OCI-LY1 (cell line): ENCODE data around the gene CTNNA3.

Source experiments
- H2AFZ ChIP-seq: fragments of 200-600 bp; sonication (generic), shearing (Covaris generic); 2 replicates; pipeline ENCODE4 v1.6.0; 2014; ENCODE audit warnings: antibody characterized with exemption, mild to moderate bottlenecking, low read length
- H3F3A ChIP-seq: fragments of 200-600 bp; sonication (generic), shearing (Covaris generic); 2 replicates; pipeline ENCODE4 v1.6.0; 2014; ENCODE audit warnings: mild to moderate bottlenecking, antibody characterized with exemption, low read length, moderate library complexity; ENCODE audit not compliant: insufficient read depth
- H3K27ac ChIP-seq: fragments of 200-600 bp; sonication (generic); 2 replicates; pipeline ENCODE4 v1.5.1; 2014; ENCODE audit warnings: low read length, mixed run types, mild to moderate bottlenecking, low read depth; ENCODE audit not compliant: poor library complexity, severe bottlenecking
- H3K27me3 ChIP-seq: fragments of 200-600 bp; sonication (generic); 2 replicates; pipeline ENCODE4 v1.6.0; 2014; ENCODE audit warnings: antibody characterized with exemption, mild to moderate bottlenecking, low read length, moderate library complexity; ENCODE audit not compliant: insufficient read depth
- H3K36me3 ChIP-seq: fragments of 200-600 bp; sonication (generic); 2 replicates; pipeline ENCODE4 v1.6.1; 2014; ENCODE audit warnings: mild to moderate bottlenecking, antibody characterized with exemption, low read length, moderate library complexity, mixed read lengths; ENCODE audit not compliant: insufficient read depth
- H3K4me1 ChIP-seq: fragments of 200-600 bp; sonication (generic); 2 replicates; pipeline ENCODE4 v1.5.1; 2014; ENCODE audit warnings: mild to moderate bottlenecking, low read length, moderate library complexity; ENCODE audit not compliant: insufficient read depth, severe bottlenecking
- H3K4me2 ChIP-seq: fragments of 200-600 bp; sonication (generic), shearing (Covaris generic); 2 replicates; pipeline ENCODE4 v1.6.1; 2014; ENCODE audit warnings: low read length
- H3K4me3 ChIP-seq: fragments of 200-600 bp; sonication (generic); 2 replicates; pipeline ENCODE4 v1.5.1; 2014; ENCODE audit warnings: low read length, low read depth, mild to moderate bottlenecking, mixed read lengths; ENCODE audit not compliant: poor library complexity, severe bottlenecking
- H3K79me2 ChIP-seq: fragments of 200-600 bp; shearing (Covaris generic); 2 replicates; pipeline ENCODE4 v1.6.1; 2016; ENCODE audit warnings: mixed run types, low read length, mixed read lengths; ENCODE audit not compliant: insufficient read depth
- H3K9ac ChIP-seq: fragments of 200-600 bp; sonication (generic), shearing (Covaris generic); 2 replicates; pipeline ENCODE4 v1.6.1; 2014; ENCODE audit warnings: mild to moderate bottlenecking, low read length, mixed read lengths
- H3K9me2 ChIP-seq: fragments of 200-600 bp; sonication (generic), shearing (Covaris generic); 2 replicates; pipeline ENCODE4 v1.6.1; 2014; ENCODE audit warnings: low read depth, mild to moderate bottlenecking, low read length, mixed read lengths
- H3K9me3 ChIP-seq: fragments of 200-600 bp; shearing (Covaris generic); 2 replicates; pipeline ENCODE4 v1.6.1; 2014; ENCODE audit warnings: low read length, mixed read lengths
- H4K20me1 ChIP-seq: fragments of 200-600 bp; sonication (generic), shearing (Covaris generic); 2 replicates; pipeline ENCODE4 v1.6.0; 2016; ENCODE audit warnings: mild to moderate bottlenecking, low read length; ENCODE audit not compliant: insufficient read depth
- CTCF ChIP-seq: fragments of 200-600 bp; sonication (generic), shearing (Covaris generic); IDR thresholded peaks from 2 replicates; pipeline ENCODE4 v1.5.1; 2017; ENCODE audit warnings: mild to moderate bottlenecking, antibody characterized with exemption, low read length, moderate library complexity, mixed read lengths
- EZH2 ChIP-seq: fragments of 200-600 bp; sonication (generic), shearing (Covaris generic); IDR thresholded peaks from 2 replicates; pipeline ENCODE4 v1.8.0; 2017; ENCODE audit warnings: borderline replicate concordance, mixed run types, mild to moderate bottlenecking, antibody characterized with exemption, low read length, moderate library complexity, mixed read lengths

Gene CTNNA3

GRCh38 chr10:67676208-67676825, 19.7 kb downstream of the CTNNA3 start:
- no peak for TF ChIP-seq CTCF
- no peak for TF ChIP-seq EZH2
- Histone ChIP-seq H3F3A (no peaks in the 10 kb centered on the region), H3K79me2 (no peaks in the 10 kb centered on the region), H3K27ac (no peak overlapping the region), H3K27me3 (no peaks in the 10 kb centered on the region), H4K20me1 (no peaks in the 10 kb centered on the region), H3K36me3 (no peaks in the 10 kb centered on the region), H3K9me2 (no peaks in the 10 kb centered on the region), H3K9me3 (no peaks in the 10 kb centered on the region), H3K9ac (no peak overlapping the region), H3K4me2 (no peak overlapping the region), H3K4me3 (no peak overlapping the region), H2AFZ (no peak overlapping the region), H3K4me1 (no peaks in the 10 kb centered on the region)

GRCh38 chr10:67670401-67670800, 25.6 kb downstream of the CTNNA3 start:
- H2AFZ ChIP-seq = no peak overlapping the region
- no peaks in the 10 kb centered on the region for H3K4me1 ChIP-seq
- no peaks in the 10 kb centered on the region for H4K20me1 ChIP-seq
- no peak overlapping the region for H3K4me3 ChIP-seq
- TF ChIP-seq CTCF (no peak), EZH2 (no peak)
- H3K9ac ChIP-seq = no peak overlapping the region
- H3K79me2 ChIP-seq = no peaks in the 10 kb centered on the region
- no peak overlapping the region for H3K27ac ChIP-seq
- H3K9me3 ChIP-seq = no peaks in the 10 kb centered on the region
- H3K27me3 ChIP-seq = no peaks in the 10 kb centered on the region
- no peaks in the 10 kb centered on the region for H3K36me3 ChIP-seq
- no peaks in the 10 kb centered on the region for H3F3A ChIP-seq
- no peak overlapping the region for H3K4me2 ChIP-seq
- no peaks in the 10 kb centered on the region for H3K9me2 ChIP-seq

GRCh38 chr10:67669978-67670377, 26.0 kb downstream of the CTNNA3 start:
- Histone ChIP-seq H3K27me3 (no peaks in the 10 kb centered on the region), H4K20me1 (no peaks in the 10 kb centered on the region), H3K27ac (no peak overlapping the region), H3F3A (no peaks in the 10 kb centered on the region), H3K4me2 (no peak overlapping the region), H3K4me3 (no peak overlapping the region), H3K9me3 (no peaks in the 10 kb centered on the region), H3K4me1 (no peaks in the 10 kb centered on the region), H3K79me2 (no peaks in the 10 kb centered on the region), H3K9me2 (no peaks in the 10 kb centered on the region), H2AFZ (no peak overlapping the region), H3K36me3 (no peaks in the 10 kb centered on the region), H3K9ac (no peak overlapping the region)
- no peak for TF ChIP-seq CTCF
- no peak for TF ChIP-seq EZH2
